Endometrium (tissue), 2 donors: Measurements from ENCODE around the gene PNMA6E.

Source experiments
- FAIRE-seq: peaks from 2 replicates; lab custom pipeline; 2012; peaks lifted over from hg19 to GRCh38; lab: Jason Lieb, UNC
- donor health status: control.
- donor health status: control.

The PNMA6E gene

DNA sequence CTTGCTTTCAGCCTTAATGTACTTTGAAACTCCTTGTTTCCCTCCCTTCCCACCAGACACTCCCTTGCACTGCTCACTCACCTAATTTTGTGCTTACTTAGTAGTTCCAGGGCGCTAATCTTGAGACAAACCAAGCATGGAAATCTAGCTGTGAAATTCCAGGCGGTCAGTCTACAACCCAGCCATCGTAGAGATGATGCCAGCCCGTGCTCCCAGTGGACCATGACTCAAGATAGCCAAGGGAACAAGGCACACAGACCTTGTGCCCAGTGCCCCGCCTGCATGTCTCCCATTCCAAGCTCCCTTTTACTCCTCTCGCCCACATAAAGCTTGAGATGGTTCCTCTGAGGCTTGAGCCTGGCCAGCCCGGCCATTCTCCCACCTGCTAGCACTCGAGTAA, 33.7 kb upstream of the PNMA6E start:
- FAIRE-seq, result no peak

GRCh38 chrX:153433781-153434285, 32.7 kb upstream of the PNMA6E start:
- FAIRE-seq, result no peak

DNA sequence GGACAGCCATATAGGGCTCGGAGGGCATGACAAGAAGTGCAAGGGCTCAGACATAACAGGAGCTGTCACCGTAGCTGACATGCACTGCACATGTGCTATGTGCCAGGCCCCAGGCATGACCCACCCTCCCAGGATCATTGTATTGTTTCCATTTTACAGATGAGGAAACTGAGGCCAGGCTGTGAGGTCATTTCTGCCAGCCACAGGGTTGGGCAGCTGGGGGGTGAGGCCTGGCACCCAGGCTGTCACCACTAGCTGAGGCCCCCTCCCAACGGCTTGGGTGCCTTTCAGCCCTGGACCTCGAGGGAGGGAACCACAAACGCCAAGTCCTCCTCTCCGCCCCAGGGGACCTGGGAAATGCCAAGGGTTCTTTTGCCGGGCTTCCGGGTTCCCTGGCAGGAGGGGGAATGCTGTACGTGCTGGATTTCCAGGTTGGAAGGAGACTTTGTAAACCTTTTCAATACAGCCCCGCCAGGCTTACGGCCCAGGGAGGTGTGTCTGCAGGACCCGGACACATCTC, 32.1 kb upstream of the PNMA6E start:
- FAIRE-seq, result no peak

GRCh38 chrX:153430796-153431195, 29.6 kb upstream of the PNMA6E start:
- FAIRE-seq, result no peak

- no peak for FAIRE-seq
Measured at GRCh38 chrX:153426204-153426603, 25.1 kb upstream of the PNMA6E start.

DNA sequence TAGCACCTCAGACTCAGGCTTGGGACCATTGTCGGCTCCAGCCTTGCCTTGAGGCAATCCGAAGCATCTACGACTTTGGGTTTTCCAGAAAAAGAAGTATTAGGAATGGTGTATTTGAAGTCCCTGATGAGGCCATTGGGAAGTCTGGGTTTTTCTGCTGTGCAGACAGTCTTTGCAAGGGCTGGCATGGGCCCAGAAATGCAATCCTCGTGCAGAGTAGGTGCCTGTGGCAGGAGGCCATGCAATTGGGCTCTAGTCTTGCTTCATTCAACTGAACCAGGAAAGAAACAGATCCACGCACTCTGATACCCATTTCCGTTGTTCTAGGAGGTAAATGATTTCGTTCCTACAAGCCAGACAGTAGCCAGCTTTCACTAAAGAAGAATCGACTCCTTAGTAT, 22.5 kb upstream of the PNMA6E start:
- no peak for FAIRE-seq

DNA sequence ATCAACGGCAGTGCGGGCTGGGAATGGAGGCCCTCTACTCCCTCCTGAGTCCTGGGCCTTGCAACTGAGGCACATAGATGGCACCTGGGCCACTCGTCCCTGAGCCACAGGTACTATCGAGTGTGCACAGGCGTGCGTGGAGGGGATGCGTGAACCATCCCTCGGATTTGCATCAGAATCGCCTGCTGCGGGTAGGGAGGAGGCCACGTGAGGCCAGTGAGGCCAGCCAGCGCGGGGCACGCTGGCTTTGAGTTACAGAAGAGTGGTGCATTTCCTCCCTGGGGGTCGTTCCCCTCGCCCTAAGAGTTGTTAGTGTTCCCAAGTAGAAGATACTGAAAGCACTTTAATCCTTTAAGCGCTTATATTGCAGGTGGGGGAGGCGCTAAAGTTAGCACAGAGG, 20.7 kb upstream of the PNMA6E start:
- no peak for FAIRE-seq

DNA sequence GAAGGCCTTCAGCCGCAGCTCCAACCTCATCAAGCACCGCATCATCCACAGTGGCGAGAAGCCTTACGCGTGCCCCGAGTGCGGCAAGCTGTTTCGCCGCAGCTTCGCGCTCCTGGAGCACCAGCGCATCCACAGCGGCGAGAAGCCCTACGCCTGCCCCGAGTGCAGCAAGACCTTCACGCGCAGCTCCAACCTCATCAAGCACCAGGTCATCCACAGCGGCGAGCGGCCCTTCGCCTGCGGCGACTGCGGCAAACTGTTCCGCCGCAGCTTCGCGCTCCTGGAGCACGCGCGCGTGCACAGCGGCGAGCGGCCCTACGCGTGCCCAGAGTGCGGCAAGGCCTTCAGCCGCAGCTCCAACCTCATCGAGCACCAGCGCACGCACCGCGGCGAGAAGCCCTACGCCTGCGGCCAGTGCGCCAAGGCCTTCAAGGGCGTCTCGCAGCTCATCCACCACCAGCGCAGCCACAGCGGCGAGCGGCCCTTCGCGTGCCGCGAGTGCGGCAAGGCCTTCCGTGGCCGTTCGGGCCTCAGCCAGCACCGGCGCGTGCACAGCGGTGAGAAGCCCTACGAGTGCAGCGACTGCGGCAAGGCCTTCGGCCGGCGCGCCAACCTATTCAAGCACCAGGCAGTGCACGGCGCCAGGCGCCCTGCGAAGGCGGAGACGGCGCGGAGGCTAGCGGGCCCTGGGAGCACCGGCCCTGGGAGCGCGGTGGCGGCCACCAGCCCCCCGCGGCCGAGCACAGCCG, 19.9 kb upstream of the PNMA6E start:
- FAIRE-seq, result no peak

DNA sequence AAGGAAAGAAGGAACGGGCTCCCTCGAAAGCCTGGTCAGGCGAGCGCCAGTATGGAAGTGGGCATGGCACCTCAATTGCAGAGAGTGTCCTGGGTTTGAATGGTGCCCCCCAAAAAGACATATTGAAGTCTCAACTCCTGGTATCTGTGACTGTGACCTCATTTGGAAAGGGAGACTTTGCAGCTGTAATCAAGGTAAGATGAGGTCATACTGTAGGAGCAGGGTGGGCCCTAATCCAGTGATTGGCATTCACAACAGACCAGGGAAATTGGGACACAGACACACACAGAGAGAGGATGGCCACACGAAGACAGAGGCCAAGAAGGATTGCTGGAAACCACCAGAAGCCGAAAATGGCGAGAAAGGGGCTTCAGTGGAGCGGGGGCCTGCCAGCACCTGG, 16.5 kb upstream of the PNMA6E start:
- FAIRE-seq, result no peak

- no peak for FAIRE-seq
Measured at GRCh38 chrX:153416781-153417450, 15.8 kb upstream of the PNMA6E start.

DNA sequence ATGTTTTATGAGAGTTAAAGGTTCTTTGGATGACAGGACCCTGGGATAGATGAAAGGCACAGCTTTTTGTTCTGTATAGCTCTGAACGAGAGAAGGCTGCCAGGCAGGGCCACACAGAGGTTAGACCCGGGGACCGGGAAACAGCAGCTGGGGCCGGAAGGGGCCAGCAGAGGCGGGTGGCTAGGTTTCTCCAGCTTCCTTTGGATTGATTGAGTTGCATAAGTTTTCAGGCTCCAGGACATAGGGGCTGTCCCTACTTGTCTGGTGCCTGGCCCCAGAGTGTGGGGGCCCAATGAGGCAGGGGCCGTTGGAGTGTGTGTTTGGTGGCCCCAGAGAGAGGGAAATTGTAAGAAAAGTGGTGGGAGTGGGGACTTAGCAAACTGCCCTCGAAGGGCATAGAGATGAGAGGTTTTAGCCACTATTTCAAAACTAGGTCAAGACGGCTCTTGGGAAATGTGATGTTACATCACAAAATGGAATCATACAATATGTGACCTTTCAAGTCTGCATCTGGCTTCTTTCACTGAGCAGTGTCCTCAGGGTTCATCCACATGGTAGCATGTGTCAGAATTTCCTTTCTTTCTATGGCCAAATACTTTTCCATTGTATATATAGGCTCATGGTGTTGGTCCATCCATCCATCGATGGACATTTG, 13.8 kb upstream of the PNMA6E start:
- no peak for FAIRE-seq

- FAIRE-seq, result no peak
Measured at GRCh38 chrX:153413731-153414130, 12.6 kb upstream of the PNMA6E start.

DNA sequence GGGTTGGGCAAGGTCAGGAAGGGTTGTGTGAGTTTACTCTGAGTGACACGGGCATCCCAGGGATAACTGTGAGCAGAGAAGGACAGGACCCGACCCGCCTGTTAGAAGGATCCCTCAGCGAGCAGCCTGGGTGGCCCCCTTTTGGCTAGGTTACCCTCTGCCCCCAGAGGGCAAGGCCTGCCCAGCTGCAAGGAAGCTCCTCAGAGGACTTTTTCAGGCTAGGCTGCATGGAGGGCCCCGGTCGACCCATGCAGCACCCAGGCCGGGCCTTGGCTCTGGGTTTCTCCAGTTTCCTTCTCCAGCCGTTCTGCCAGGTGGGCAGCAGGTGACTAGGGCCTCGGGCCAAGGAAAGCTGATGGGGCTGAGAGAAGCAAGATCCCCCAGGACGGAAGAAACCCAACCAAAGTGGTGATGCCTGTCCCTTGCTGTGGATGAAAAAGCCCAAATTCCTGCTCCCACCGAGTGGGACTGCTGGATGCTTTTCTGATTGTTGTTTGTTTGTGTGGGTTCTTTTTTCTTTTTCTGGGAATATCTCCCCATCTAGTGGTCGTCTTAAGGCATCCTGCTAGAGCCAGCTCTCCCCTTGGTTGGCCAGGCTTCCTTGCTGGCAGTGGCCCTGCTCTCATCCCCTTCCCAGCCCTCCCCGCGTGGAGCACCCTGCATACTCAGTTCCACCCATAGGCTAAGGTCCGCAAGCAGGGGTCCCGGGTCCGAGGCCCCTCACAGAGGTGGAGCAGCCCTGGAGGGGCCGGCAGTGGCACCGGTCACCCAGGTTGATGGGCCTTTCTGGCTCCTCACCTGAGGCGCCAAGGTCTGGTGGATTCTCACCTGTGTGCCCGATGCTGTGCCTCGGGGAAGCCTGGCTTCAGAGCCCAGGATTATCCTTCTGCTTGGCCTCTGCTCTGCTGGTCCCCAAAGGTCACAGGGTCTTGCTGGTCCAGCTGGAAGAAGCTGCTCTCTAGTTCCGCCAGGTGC, 11.9 kb upstream of the PNMA6E start:
- FAIRE-seq, result no peak

DNA sequence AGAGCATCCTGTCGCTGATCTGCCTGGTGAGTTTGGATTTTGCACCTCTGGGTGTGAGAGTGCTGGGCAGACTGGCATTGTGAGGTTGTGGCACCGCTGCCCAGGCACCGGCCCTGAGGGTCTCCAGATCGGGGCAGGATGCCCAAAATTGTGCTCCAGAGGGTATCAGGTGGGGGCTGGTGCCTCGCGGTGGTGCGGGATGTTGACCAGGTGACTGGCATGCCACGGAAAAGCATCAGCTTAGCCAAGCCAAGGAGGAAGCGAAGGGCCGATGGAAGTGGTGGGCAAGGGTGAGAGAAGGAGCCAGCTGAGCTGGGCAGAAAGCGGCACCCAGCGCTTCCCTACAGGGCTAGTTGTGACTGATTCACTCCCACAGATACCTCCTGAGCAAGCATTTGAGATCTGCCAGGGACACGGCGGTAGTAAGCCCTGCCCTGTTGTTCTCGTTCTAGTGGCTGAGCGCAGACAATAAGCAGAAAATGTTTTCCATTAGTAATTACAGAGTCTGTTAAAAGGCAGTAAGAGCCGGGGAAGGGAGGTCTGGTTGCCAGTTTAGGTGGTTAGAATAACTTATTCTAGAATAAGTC, 10.9 kb upstream of the PNMA6E start:
- FAIRE-seq, result no peak

GRCh38 chrX:153411255-153411987, 10.3 kb upstream of the PNMA6E start, which contains the start of gene ZFP92:
Gene ZFP92, plus strand, starts transcription at chrX:153411472. Its CDS starts 6,851 bp downstream, at chrX:153418323.
- FAIRE-seq, result no peak

GRCh38 chrX:153410888-153411254, 9.7 kb upstream of the PNMA6E start:
- no peak for FAIRE-seq

GRCh38 chrX:153410373-153410772, 9.2 kb upstream of the PNMA6E start:
- no peak for FAIRE-seq

GRCh38 chrX:153409414-153410101, 8.4 kb upstream of the PNMA6E start:
- no peak for FAIRE-seq

- no peak for FAIRE-seq
Measured at GRCh38 chrX:153408871-153409351, 7.8 kb upstream of the PNMA6E start.

- no peak for FAIRE-seq
Measured at GRCh38 chrX:153408221-153408721, 7.1 kb upstream of the PNMA6E start.
